ENCODE measurements around the gene FPR2.

Gene FPR2

DNA sequence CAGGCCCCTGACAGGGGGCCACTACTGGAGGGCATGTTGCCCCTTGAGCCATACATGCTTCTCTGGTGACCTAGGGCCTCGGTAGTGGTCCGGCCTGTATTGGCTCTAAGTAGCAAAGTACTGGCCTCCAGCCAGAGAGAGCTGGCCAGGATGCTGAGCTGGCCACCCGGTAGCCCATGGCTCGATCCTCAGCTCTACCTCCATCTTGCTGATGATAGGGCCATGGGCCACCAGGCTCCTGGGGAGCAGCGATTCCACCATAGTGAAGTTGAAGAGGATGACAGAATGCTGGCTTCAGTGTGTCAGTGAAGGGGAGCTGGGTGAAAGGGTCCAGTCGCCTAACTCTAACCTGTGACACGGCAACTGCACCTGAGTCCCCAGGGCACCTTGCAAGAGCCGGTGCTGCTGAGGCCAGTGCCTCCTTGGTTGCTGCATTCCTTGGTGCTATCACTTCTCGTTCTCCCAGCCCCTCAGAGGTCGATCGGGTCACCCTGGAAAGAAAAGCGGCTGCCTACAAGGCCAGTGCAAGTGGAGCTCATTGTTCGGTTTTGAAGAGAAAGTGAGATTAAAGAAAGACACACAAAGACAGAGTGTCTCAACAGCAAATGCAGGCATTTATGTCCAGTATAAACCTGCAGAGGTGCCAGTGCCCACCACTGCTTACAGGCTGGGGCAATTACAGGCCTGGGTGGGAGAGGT, 38.9 kb downstream of the FPR2 start:
- ChIA-PET CTCF (interaction anchor here (0.7 to 1.7 kb wide), 2 partner anchors 9 to 334 kb away, joined by 4 to 5 read pairs; no protein-coding TSS in a partner anchor), POLR2A (no interaction called here)
- Histone ChIP-seq H3K9me3 (ENCODE audit: control insufficient read depth, insufficient read depth, low read depth, low read length) (no peaks in the 10 kb centered on the region), H3K4me3 (ENCODE audit: low read depth, low read length) (no peak overlapping the region), H3K4me1 (ENCODE audit: control insufficient read depth, insufficient read depth, low read length) (no peaks in the 10 kb centered on the region), H3K27ac (ENCODE audit: extremely low read depth, low read depth, low read length) (no peak overlapping the region), H3K36me3 (ENCODE audit: control insufficient read depth in 2 of 2, insufficient read depth in 1 of 2, low read length in 2 of 2) (no peaks in the 10 kb centered on the region)
- TF ChIP-seq ZNF596 (tag by site-specific recombination; IDR thresholded peaks at IDR 0.05) (no peak), BCL11B (tag by site-specific recombination; IDR thresholded peaks at IDR 0.05; ENCODE audit: low read depth) (no peak), ZNF514 (tag by site-specific recombination; IDR thresholded peaks at IDR 0.05) (no peak), HOXD13 (CRISPR knock-in tag; IDR thresholded peaks at IDR 0.05; ENCODE audit: borderline replicate concordance) (no peak), KLF16 (tag by site-specific recombination; IDR thresholded peaks at IDR 0.05) (no peak), ZNF248 (tag by site-specific recombination; IDR thresholded peaks at IDR 0.05) (no peak)
- TF ChIP-seq, protein P1, sequence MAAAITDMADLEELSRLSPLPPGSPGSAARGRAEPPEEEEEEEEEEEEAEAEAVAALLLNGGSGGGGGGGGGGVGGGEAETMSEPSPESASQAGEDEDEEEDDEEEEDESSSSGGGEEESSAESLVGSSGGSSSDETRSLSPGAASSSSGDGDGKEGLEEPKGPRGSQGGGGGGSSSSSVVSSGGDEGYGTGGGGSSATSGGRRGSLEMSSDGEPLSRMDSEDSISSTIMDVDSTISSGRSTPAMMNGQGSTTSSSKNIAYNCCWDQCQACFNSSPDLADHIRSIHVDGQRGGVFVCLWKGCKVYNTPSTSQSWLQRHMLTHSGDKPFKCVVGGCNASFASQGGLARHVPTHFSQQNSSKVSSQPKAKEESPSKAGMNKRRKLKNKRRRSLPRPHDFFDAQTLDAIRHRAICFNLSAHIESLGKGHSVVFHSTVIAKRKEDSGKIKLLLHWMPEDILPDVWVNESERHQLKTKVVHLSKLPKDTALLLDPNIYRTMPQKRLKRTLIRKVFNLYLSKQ (tag by site-specific recombination; IDR thresholded peaks at IDR 0.05; ENCODE audit: borderline replicate concordance), result no peak

DNA sequence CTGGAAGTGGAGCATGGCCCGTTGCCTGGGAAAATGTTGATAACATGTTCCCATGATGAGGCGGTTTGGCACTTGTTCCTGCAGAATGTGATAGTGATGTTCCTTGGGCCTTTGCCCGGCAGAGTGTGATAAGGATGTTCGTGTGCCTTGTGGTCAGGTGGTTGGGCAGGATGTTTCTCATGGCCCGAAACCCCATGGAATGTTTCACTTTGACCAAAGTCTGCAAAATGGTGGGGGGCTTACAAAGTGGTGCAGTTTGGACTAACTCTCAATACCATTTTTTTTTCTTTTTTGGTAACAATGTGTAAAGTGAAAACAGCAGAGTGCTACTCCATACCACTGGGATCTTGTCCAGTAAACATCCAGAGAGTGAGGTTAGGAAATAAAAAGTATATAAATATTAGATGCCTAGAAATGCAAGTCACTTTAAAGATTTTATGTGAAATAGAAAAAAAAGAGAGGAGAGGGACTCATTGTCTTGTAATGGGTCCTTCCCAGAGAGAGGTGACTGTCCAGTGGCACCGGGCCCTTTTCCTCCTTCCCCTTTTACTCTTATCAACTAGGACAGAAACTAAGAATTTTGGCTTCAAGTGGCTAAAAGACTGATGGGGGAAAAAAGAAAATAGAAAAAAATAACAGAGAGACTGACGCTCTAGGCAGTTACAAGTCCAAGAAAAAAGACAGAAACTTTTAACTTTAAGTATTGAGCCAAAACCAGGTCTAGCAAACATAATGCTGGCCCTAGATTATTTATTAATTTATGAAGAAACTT, 39.7 kb downstream of the FPR2 start:
- H3K4me3 ChIP-seq (ENCODE audit: low read depth, low read length), result no peak overlapping the region
- no peaks in the 10 kb centered on the region for H3K9me3 ChIP-seq (ENCODE audit: control insufficient read depth, insufficient read depth, low read depth, low read length)
- TF ChIP-seq, protein P2, sequence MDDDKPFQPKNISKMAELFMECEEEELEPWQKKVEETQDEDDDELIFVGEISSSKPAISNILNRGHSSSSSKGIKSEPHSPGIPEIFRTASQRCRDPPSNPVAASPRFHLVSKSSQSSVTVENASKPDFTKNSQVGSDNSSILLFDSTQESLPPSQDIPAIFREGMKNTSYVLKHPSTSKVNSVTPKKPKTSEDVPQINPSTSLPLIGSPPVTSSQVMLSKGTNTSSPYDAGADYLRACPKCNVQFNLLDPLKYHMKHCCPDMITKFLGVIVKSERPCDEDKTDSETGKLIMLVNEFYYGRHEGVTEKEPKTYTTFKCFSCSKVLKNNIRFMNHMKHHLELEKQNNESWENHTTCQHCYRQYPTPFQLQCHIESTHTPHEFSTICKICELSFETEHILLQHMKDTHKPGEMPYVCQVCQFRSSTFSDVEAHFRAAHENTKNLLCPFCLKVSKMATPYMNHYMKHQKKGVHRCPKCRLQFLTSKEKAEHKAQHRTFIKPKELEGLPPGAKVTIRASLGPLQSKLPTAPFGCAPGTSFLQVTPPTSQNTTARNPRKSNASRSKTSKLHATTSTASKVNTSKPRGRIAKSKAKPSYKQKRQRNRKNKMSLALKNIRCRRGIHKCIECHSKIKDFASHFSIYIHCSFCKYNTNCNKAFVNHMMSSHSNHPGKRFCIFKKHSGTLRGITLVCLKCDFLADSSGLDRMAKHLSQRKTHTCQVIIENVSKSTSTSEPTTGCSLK (tag by site-specific recombination; IDR thresholded peaks at IDR 0.05), result no peak
- TF ChIP-seq ZNF138 (tag by site-specific recombination; IDR thresholded peaks at IDR 0.05; ENCODE audit: borderline replicate concordance), result no peak
- no peak for TF ChIP-seq ZNF140 (tag by site-specific recombination; IDR thresholded peaks at IDR 0.05)
- TF ChIP-seq GFI1B (tag by site-specific recombination; IDR thresholded peaks at IDR 0.05), result no peak
- no peak for TF ChIP-seq GLI2 (tag by site-specific recombination; IDR thresholded peaks at IDR 0.05; ENCODE audit: borderline replicate concordance, low read depth)
- no peak for TF ChIP-seq ZNF433 (tag by site-specific recombination; IDR thresholded peaks at IDR 0.05; ENCODE audit: low read depth)
- TF ChIP-seq ZNF2 (tag by site-specific recombination; IDR thresholded peaks at IDR 0.05), result no peak
- TF ChIP-seq MYNN (tag by site-specific recombination; IDR thresholded peaks at IDR 0.05; ENCODE audit: borderline replicate concordance), result no peak
- no peak for TF ChIP-seq ZNF366 (tag by site-specific recombination; conservative IDR thresholded peaks at IDR 0.05)
- H3K4me1 ChIP-seq (ENCODE audit: control insufficient read depth, insufficient read depth, low read length), result no peaks in the 10 kb centered on the region
- POLR2A ChIA-PET, result no interaction called here
- H3K36me3 ChIP-seq (ENCODE audit: control insufficient read depth in 2 of 2, insufficient read depth in 1 of 2, low read length in 2 of 2), result no peaks in the 10 kb centered on the region
- no peak overlapping the region for H3K27ac ChIP-seq (ENCODE audit: extremely low read depth, low read depth, low read length)
- CTCF ChIA-PET, result interaction anchor here (1.2 to 1.7 kb wide), 2 partner anchors 8 to 23 kb away, joined by 3 to 5 read pairs; no protein-coding TSS in a partner anchor

DNA sequence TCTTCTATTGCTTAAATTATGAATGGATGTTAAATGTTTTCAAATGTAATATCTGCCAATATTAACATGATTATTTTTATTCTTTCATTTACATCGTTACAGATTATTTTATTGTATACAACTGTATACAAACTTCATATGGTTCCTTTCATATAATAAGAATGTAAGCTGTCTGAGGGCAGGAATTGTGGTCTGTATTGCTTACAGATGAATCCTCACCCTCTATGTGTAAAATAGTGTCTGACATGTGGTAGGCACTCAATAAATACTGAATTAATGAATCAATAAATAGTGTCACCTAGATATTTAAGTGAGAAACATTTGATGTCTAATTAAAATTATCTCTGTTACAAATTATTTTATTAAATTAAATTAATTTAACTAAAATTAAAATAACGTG, 41.8 kb downstream of the FPR2 start:
- POLR2A ChIA-PET, result no interaction called here
- Histone ChIP-seq H3K9me3 (ENCODE audit: control insufficient read depth, insufficient read depth, low read depth, low read length) (no peaks in the 10 kb centered on the region), H3K27ac (ENCODE audit: extremely low read depth, low read depth, low read length) (no peak overlapping the region), H3K4me3 (ENCODE audit: low read depth, low read length) (no peak overlapping the region), H3K4me1 (ENCODE audit: control insufficient read depth, insufficient read depth, low read length) (no peaks in the 10 kb centered on the region), H3K36me3 (ENCODE audit: control insufficient read depth in 2 of 2, insufficient read depth in 1 of 2, low read length in 2 of 2) (no peaks in the 10 kb centered on the region)
- CTCF ChIA-PET, result interaction anchor here (0.7 kb wide), 1 partner anchor 377 kb away, joined by 3 read pairs; no protein-coding TSS in a partner anchor
- TF ChIP-seq SALL2 (tag by site-specific recombination; IDR thresholded peaks at IDR 0.05; ENCODE audit: borderline replicate concordance) (no peak), ZNF433 (tag by site-specific recombination; IDR thresholded peaks at IDR 0.05; ENCODE audit: low read depth) (no peak), ZNF677 (tag by site-specific recombination; IDR thresholded peaks at IDR 0.05) (no peak), ZNF658 (tag by site-specific recombination; IDR thresholded peaks at IDR 0.05) (no peak), ZNF292 (tag by site-specific recombination; IDR thresholded peaks at IDR 0.05; ENCODE audit: borderline replicate concordance, low read depth) (no peak), ZNF274 (IDR thresholded peaks at IDR 0.05; ENCODE audit: low read length) (no peak), ZNF274 (tag by site-specific recombination; IDR thresholded peaks at IDR 0.05; ENCODE audit: borderline replicate concordance) (no peak)
- TF ChIP-seq, protein P2 (tag by site-specific recombination; IDR thresholded peaks at IDR 0.05), result no peak
- TF ChIP-seq, protein P3, sequence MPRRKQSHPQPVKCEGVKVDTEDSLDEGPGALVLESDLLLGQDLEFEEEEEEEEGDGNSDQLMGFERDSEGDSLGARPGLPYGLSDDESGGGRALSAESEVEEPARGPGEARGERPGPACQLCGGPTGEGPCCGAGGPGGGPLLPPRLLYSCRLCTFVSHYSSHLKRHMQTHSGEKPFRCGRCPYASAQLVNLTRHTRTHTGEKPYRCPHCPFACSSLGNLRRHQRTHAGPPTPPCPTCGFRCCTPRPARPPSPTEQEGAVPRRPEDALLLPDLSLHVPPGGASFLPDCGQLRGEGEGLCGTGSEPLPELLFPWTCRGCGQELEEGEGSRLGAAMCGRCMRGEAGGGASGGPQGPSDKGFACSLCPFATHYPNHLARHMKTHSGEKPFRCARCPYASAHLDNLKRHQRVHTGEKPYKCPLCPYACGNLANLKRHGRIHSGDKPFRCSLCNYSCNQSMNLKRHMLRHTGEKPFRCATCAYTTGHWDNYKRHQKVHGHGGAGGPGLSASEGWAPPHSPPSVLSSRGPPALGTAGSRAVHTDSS (tag by site-specific recombination; IDR thresholded peaks at IDR 0.05), result no peak

All from HEK293 (cell line).